KG1 (cell line): ENCODE data around the gene SLFN14.
"Not testable (repeated sequence)": the region's sequence is repeated elsewhere in the genome, so short reads cannot be mapped to it uniquely, and the experiment has no call there.

Source experiments
- DNase-seq: peaks from one replicate; lab custom pipeline; 2025; lab: John Stamatoyannopoulos, UW

Gene SLFN14

DNA sequence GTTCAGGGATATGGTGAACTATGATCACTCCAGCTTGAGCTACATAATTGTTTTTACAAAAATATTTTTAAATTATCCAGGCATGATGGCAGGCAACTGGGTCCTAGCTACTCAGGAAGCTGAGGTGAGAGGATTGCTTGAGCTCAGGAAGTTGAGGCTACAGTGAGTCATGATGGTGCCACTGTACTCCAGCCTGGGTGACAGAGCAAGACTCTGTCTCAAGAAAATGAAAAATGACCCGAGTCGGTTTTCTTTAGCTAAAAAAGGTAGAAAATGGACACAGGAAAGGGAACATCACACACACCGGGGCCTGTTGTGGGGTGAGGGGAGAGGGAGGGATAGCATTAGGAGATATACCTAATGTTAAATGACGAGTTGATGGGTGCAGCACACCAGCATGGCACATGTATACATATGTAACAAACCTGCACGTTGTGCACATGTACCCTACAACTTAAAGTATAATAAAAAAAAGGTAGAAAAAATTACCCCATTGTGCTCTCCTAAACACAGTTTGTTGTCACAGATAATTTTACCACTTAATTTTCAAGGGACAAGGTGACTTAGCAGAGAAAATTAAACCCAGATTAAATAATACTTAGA is 38.9 kb downstream of the SLFN14 start:
- DNase-seq = not testable (repeated sequence)

DNA sequence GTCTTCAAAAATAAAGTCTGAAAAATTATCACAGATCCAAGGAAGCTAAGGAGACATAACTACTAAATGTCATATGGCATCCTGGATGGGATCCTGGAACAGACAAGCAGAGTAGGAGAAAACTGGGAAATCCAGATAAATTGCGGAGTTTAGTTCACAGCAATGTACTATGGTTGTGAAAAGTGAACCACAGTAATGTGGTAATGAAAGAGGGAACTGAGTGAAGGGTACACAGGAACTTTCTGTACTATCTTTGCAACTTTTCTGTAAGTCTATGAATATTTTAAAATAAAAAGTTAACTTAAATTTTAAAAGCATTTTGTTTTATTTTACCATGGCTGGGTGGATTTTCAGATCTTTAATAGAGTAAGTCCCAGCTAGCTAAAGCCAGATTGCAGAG is 39.5 kb downstream of the SLFN14 start:
- no peak for DNase-seq

DNA sequence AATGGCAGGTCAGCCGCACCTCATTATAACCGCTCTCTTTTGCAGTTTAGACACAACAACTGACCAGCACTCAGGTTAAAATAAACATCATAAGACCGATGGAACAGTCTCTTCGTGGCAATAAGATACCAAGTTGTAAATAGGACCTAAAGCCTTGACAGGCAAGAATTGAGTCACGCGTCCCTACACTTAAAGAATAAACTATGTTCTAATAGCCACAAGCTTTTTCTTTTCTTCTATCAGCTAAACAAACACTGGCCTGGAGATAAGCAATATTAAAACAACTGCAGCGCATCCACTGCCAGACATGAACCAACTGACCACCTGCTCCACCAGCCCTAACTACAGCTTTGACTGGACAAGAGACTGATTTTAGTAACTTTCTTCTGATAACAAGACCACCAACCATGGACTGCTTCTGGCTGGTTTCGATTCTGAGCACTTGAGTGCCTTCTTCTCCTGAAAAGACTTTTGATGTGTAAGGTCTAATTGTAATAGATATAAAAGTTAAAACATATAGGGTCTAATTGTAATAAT is 40.6 kb downstream of the SLFN14 start:
- no peak for DNase-seq

DNA sequence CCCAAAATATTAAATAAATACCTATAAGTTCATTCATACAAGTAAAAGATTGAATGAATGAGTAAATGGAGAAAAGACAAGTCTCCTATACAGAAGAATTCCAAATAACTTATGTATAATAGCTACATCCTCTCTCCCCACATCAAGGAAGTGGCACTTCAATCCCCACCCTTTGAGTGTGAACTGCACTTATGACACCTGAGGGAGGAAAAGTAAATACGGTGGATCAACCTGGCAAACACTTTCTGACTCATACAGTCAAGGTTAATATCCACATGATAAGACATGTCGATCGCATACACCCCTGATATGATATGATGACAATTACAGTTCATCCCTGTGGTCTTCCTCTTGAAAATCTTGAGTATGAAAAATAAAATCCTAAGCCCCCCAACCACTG is 41.2 kb downstream of the SLFN14 start:
- DNase-seq = no peak

GRCh38 chr17:35518431-35518830 is 42.2 kb downstream of the SLFN14 start:
- not testable (repeated sequence) for DNase-seq

GRCh38 chr17:35515027-35515426 is 45.6 kb downstream of the SLFN14 start:
- no peak for DNase-seq

DNA sequence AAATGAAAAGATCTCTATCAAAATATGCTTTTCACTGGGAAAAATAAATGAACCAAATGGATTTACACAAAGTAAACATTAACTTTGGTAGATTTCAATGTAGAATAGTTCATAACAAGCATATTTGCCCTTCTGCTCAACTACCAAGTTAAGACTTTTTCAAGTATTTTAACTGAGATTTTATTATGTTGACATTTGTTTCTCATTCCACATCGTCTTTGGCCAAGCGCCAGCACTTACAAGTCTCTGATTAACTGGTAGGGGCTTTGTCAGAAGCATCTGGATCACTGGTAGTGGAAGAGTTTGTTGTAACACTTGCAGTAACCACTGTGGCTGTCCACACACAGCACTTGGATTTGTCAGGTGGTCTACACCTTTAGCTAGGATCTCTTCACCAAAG is 46.1 kb downstream of the SLFN14 start:
- no peak for DNase-seq
